Measurements from ENCODE around the gene KLHL7.
"Not testable (repeated sequence)": the region's sequence is repeated elsewhere in the genome, so short reads cannot be mapped to it uniquely, and the experiment has no call there.

Gene KLHL7

DNA sequence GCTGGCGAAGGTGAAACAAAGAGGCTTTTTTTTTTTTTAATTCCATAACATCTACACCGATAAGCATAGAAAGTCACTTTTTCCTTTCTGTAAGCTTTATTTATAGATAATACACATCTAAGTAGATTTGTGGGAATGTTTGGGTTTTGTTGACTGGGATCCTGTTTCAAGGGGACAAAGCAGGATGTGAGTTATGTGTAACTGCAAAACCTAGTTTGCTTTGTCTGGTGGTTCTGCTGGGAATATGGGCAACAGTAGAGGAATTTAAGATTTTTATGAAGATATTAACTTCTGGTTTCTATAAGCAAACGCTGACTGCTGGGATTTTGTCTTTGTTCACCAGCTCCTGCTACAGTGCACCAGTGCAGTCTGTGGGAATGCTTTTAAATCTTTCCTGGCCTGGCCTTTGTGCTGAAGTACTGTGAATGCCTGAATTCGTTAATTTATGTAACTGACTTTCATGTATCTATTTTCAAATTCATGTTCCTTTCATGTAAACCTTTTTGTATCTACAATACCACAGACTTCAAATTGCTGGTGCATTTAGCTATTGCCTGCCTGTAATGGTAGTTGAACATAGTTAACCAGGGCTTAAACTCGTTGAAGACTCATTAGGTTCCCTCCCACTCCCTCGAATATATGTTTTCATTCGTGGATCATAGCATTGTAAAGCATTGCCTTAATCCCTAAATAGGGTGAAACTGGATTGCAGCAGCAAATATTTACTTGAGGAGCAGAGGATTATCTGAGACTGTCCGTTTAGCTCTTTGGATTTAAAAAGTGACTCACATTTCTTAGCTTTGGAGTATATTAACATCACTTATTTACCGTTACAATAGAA is 1.5 kb downstream of the KLHL7 start:
- DNase-seq (ENCODE audit: low read depth), result no peak

DNA sequence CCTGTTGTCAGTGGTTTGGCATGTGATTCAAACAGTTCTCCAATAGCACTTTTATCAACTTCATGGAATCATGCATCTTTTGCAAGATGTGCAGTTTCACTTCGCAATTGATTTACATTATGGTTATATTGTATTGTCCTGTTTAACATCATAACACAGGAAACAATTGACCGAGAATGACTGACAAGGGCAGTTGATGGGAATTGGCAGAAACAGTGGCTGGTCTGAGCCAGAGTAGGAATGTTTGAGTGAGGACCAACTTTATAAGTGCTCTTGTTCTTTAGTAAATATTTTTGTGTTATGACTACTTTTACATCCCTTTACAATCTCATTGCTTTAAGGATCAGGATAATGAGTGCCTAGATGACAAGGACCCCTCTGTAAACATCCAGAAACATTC is 2.2 kb downstream of the KLHL7 start:
- DNase-seq (ENCODE audit: low read depth), result no peak

DNA sequence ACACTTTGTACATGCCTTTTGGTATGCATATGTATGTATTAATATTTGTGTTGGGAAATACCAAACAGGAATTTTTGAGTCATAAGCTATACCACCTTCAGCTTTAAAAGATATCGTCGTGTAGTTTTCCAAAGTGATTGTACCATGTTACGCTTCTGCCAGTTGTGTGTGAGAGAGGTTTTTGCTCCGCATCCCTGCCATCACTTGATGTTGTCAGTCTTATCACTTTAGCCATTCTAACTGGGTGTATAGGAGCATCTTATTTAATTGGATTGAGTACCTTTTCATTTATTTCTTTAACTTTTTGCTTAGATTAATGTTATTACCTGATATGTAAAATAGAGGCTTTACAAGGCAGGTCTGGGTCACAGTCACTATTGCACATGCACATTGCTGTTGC is 3.4 kb downstream of the KLHL7 start:
- DNase-seq (ENCODE audit: low read depth), result no peak

DNA sequence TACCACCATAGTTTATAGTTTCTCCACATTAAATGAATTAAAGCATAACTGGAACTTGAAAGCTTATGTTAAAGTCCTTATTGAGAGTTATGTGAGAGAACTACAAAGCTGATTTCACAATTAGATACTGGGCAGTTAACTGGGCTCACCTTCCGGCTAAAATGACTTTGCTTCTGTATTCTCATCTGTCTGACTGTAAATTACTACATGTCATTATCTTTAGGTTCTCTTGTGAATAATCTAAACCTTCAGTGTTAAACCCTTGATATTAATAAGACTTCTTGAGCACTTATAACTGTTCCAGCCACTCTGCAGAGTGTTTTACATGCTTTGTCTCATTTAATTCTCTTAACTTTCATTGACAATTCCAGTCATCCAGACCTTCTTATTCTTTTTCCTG is 3.9 kb downstream of the KLHL7 start:
- no peak for DNase-seq (ENCODE audit: low read depth)

DNA sequence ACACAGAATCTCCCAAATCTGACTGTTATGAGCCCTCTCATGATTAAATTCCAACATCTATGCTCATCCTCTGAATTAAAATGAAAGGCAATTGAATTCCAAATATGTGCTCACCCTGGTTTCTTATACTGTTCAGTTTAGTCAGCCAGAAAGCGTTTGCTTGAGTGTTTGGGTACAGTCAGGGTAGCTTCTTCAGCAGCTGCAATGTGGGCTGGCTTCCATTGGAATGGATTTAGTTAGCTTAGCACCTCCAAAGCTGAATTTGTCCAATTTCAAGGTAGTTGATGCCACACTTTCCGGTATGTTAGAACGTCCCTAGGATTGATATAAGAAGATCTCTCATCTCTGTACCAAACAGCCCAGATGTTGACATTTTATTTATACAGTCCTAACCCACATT is 9.3 kb downstream of the KLHL7 start:
- DNase-seq (ENCODE audit: low read depth), result no peak

DNA sequence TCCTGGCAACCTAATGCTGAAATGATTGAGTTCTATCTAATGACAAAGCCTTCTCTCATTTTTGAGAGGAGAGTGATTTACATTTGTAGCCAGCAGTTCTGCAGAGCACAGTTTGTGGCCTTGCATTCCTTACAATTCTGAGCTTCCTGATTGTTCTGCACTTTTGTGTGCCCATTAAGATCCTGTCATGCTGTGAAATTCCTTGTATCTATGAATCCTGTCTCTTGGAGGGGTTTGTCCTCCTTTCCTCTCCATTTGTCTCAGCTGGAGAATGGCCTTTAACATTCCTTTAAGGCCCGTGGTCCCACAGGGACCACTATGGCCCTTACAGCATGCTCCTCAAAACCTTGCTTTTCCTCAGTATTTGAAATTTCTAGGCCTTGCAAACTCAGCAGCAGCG is 10.4 kb downstream of the KLHL7 start:
- no peak for DNase-seq (ENCODE audit: low read depth)

DNA sequence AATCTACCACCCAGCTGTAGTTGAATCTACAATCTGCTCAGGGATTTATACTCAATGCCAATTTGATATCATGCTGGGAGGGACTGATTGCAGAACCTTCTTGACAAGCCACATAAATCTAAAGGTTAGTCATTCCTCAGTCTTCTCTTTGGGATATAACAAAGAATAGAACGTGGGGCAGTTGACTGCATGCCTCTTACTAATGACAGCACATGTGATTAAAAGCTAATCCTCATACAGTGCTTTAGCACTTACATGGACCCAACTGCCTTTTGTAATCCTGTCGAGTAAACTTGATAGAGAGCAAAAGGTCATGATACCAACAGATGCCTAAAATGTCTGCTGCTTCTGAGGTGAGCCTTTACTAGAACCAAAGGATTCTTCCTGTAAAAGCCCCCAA is 12.3 kb downstream of the KLHL7 start:
- no peak for DNase-seq (ENCODE audit: low read depth)

DNA sequence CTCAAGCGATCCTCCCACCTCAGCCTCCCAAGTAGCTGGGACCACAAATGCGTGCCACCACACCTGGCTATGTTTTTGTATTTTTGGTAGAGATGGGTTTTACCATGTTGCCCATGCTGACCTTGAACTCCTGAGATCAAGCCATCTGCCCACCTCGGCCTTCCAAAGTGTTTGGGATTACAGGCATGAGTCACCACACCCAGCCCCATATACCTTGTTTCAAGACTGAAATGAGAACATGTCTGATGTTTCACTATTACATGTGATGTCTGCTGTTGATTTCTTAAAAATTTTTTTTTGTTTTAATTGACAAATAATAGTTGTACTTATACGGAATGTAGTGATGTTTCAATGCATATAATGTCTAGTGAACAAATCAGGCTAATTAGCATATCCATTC is 14.5 kb downstream of the KLHL7 start:
- DNase-seq (ENCODE audit: low read depth), result no peak

DNA sequence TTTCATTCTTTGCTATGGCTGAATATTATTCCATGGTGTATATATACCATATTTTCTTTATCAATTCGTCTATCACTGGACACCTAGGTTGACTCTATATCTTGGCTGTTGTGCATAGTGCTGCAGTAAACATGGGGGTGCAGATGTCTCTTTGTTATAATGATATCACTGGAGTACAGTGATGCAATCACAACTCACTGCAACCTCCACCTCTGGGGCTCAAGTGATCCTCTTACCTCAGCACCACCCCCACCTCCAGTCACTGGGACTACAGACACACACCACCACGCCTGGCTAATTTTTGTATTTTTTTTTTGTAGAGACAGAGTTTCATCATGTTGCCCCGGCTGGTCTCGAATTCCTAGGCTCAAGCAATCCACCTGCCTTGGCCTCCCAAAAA is 15.6 kb downstream of the KLHL7 start:
- DNase-seq (ENCODE audit: low read depth), result no peak

DNA sequence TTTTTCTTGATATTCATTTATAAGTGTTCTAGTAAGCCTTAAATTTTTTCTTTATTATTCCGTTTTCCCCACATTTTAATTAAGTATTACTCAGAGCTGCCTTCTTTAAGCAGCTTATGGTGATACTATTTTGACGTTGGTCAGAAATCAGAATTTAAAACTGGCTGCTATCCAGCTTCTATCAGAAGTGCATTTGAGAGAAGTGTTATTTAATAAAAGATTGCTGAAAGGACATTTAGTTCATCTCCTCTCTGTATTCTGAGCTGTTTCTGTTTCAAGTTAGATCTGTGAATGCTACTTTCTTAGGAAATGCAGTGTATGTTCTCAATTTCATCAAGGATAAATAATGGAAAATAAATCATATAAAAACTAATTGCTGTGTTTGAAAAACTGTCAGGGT is 17.4 kb downstream of the KLHL7 start:
- DNase-seq (ENCODE audit: low read depth), result no peak

DNA sequence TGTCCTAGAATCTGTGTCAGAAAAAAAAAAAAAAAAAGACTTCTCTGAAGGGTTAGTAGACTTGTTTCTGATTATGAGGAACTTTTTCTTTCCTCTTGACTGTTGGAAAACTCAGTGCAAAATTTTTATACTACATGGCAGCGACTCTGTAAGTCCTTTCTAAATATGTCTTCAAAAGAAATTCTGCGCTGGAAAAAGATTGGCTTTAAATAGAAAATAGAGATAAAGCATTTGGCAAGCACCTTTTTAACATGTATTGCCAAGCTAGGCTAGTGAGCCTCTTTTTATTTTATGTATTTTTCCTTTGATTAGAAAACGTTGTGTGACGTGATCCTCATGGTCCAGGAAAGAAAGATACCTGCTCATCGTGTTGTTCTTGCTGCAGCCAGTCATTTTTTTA is 17.9 kb downstream of the KLHL7 start:
- no peak for DNase-seq (ENCODE audit: low read depth)

DNA sequence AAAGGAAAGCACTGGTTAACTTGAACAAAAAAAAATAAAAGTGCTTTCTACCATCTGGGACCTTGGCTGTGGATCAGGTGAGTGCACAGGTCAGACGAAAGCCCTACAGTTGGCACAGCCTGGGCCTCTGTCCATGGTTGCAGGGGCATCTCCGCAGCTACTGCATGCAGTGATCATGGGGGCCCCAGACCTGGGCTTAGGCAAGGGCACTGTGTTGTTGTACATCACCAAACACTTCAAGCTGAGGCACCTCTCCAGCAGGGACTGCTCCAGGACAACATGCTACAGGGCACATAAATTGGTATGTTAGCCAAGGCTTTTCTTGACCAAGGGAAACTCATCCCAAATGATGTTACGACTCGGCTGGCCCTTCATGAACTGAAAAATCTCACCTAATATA is 23.5 kb downstream of the KLHL7 start:
- DNase-seq (ENCODE audit: low read depth), result no peak

DNA sequence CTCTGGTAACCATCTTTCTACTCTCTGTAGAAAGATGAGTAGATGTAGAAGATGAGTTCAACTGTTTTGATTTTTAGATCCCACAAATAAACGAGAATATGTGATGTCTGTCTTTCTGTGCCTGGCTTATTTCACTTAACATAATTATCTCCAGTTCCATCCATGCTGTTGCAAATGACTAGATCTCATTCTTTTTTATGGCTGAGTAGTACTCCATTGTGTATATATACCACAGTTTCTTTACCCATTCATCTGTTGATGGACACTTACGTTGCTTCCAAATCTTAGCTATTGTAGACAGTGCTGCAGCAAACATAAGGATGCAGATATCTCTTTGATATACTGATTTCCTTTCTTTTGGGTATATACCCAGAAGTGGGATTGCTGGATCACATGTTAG is 26.2 kb downstream of the KLHL7 start:
- not testable (repeated sequence) for DNase-seq (ENCODE audit: low read depth)

DNA sequence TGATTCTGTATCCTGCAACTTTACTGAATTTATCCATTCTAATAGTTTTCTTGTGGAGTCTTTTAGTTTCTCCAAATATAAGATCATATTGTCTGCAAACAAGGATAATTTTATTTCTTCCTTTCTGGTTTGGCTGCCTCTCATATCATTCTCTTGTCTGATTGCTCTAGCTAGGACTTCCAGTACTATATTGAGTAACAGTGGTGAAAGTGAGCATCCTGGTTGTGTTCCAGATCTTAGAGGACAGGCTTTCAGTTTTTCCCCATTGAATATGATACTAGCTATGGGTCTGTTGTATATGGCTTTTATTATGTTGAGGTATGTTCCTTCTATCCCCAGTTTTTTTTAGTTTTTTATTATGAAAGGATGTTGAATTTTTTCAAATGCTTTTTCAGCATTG is 28.2 kb downstream of the KLHL7 start:
- DNase-seq (ENCODE audit: low read depth), result no peak

DNA sequence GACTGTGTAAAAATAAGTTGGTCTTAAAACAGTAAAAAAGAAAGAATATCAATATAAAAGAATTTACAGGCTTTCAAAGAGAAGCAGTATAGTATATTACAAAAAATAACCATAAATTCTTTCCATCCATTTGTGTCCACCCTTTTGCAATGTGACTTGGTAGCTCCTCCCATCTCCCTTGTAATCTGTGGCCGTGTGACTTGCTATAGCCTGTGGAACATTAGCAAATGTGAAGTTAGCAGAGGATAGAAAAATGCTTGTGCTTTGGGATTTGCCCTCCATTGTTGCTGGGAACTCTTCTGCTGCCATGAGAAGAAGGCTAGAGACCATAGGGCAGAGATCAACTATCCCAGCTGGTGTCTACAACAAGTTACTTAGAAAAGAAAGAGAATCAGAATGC is 30.2 kb downstream of the KLHL7 start:
- no peak for DNase-seq (ENCODE audit: low read depth)

DNA sequence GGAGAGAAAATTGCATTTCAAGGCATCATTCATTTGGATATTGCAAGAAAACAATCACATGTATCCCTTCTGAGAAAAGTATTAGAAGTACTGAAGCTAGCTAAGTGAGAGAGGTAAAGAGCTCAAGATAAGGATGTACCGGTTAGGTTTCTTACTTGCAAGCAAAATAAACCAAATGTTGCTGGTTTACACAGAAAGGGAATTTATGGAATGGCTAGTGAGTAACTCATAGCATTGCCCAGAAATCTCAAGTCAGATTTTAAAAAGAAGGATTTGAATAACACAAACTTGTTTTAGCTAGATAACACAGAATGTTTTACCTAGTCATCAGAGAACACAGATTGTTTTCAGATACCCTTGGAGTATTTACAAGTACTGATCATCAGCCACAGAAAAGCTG is 30.6 kb downstream of the KLHL7 start:
- DNase-seq (ENCODE audit: low read depth), result no peak

DNA sequence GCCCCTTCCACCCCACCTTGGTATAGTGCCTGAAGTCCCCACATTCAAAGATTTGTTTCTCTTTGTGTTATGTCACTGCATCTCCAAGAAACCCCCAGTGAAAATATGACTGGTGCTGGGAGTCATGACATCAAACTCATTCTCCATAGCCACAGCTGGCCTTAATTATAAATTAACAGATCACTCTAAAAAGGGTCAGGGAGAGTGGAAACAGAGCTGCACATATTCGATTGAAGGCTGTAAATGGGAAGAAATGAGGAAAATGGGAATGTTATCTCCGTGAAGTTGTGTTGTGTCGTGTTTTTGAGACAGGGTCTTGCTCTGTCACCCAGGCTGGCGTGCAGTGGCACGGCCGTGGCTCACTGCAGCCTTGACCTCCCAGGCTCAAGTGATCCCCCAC is 52.1 kb downstream of the KLHL7 start:
- no peak for DNase-seq (ENCODE audit: low read depth)

DNA sequence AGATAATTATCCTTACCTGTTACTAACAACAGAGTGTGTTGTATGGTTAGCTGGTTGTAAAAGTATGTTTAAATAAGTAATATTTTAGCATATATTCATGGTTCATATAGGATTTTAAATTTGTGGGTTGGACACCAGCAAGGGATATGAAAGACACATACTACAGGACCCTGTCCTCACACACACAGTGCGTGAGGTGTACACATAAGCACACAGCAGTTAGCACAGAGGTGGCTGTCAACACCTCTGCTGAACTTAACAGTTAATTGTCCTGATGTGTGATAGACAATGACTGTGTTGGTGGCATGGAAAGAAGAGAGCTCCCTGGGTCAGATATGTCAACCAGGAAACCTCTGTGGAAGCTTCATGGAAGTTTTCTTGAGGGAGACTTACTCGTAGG is 53.0 kb downstream of the KLHL7 start:
- no peak for DNase-seq (ENCODE audit: low read depth)

DNA sequence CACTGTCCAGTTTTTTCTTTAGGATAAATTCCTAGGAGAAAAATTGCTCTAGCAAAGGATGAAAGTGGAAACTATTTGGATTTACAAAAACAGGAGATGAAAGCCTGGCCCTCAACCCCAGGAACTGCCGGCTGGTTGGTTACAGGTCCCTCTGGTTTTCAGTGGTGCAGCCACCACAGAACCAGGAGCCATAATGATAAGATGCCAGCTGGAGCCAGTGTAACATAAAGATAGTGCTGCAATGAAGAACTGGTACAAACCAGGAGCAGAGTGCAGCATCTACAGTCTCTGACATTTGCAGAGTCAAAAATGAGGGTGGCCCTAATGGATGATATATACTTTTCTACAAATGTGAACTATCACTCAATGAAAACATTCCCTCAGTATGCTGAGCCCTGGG is 55.9 kb downstream of the KLHL7 start:
- DNase-seq (ENCODE audit: low read depth), result no peak

DNA sequence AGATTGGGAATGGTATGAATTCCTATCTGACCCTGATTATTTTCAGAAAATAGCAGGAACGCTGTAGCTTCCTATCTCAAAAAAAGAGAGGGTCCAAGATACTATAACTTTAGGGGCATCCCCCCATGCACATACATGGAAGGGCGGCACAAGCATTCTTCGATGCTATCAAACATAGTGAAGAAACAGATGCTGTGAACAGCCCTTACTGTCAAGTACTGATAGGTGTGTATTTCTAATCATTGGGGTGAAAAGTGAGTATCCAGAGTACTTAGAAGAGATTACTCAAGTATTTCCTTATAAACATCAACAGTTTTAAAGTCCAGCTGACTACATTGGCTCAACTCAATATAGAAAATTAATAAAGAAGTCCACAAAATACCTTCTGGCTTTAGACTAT is 59.3 kb downstream of the KLHL7 start:
- no peak for DNase-seq (ENCODE audit: low read depth)

DNA sequence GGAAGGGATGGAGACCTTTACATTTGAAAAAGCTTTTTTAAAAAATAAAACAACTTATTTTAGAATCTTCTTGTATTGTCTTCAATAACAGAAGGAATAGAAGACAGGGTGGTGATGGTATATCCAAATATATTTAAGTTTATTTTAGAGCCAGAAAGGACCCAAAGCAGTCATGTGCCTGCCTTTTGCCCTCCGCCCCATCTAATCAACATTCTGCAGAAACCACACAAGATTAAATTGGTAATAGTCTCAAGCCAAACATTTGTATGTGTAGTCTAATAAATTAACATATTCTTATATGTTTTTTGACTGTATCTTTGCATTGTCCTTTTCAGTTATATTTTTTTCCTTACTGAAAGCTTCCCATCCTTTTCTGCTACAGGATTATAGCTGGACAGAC is 59.7 kb downstream of the KLHL7 start:
- no peak for DNase-seq (ENCODE audit: low read depth)

DNA sequence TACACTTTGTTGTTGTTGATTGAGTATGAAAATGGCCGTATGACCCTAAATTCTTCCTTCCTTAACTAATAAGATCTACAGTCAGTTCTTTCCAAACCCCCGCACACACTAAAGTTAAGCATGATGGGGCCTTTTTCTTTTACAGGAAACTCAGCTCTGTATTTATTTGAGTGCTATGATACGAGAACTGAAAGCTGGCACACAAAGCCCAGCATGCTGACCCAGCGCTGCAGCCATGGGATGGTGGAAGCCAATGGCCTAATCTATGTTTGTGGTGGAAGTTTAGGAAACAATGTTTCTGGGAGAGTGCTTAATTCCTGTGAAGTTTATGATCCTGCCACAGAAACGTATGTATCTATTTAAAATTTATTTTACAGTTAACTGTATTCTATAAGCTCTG is 62.1 kb downstream of the KLHL7 start:
- no peak for DNase-seq (ENCODE audit: low read depth)

DNA sequence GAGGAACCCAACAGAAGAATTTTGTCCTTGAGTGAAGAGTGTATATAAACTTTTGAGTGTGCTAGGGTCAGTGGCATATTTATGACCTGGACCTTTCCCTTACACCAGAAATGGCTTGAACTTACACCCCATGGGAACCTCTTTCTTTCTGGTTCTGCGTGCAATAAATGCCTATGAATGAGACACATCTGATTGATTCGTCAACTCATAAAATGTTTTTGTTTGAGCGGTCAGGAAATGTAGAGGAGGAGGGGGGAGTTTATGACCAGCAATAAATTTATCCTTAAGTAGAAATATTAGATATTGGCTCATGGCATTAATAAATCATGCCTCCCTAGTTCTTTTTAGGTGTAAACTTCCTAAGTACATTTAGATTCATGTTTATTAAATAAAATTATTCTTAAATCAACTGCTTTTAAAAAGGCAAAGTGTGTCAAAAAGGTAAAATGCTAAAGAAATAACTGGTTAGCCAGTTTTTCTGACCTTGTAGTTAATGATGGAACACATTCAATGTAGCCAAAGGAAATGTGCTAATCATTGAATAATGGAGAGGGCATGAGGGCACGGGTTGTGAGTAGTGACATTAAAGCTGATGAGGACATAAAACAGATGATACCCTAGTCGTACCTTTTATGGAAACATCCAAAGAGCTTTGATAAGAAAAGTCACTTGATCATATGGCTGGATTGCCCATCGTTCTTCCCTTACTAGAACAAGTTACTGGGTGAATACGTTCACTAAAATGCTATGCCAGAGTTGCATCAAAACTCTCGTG is 62.7 kb downstream of the KLHL7 start:
- no peak for DNase-seq (ENCODE audit: low read depth)

DNA sequence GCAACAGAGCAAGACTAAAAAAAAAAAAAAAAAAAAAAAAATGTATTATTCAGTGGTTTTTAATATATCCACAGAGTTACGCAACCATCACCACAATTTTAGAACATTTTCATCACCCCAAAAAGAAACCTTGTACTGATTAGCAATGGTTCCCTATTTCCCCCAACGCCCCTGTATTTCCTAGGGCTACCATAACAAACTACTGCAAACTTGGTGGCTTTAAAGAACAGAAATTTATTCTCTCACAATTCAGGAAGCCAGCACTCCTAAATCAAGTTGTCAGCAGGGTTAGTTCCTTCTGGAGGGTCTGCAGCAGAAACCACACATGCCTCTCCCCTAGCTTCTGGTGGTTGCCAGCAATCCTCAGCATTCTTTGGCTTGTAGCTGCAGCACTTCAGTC is 70.4 kb downstream of the KLHL7 start:
- DNase-seq (ENCODE audit: low read depth), result no peak
